PC-3 (cell line): ENCODE results near the gene PACSIN1. TPM values are rescaled to one million over a fixed set of nuclear protein-coding genes. Genes with fewer than 3 reads are reported as not detected.

Experiments
- ATAC-seq: fragments of 200-7000 bp; cut with Tn5 transposase; 2 replicates; pipeline ENCODE4 v1.9.1; 2020; ENCODE audit warnings: mild to moderate bottlenecking, moderate library complexity
- BruUV-seq: library from RNA; stranded (reverse); fragments of 400-500 nt; replicated peaks from 2 replicates; lab custom pipeline; 2021; lab: Mats Ljungman, UMichigan
- CTCF ChIA-PET: fragments of 300-600 bp; sonication (Branson Sonifier 250); formaldehyde crosslinking; loops from one replicate; lab custom pipeline; 2022; ENCODE audit warnings: antibody characterized with exemption; lab: Charles Lee
- POLR2A ChIA-PET: fragments of 300-600 bp; sonication (Branson Sonifier 250); formaldehyde crosslinking; loops from one replicate; lab custom pipeline; 2022; ENCODE audit warnings: antibody characterized with exemption; ENCODE audit not compliant: unreplicated experiment; lab: Charles Lee
- DNase-seq: peaks from one replicate; pipeline ENCODE4 v3.0.0-alpha.2; 2015
- H2AFZ ChIP-seq: fragments of 300-600 bp; sonication (generic); 2 replicates; pipeline ENCODE4 v1.6.0; 2016; ENCODE audit warnings: antibody characterized with exemption, low read length
- H3F3A ChIP-seq: fragments of 300-600 bp; sonication (generic); one replicate; pipeline ENCODE4 v1.6.0; 2017; ENCODE audit warnings: antibody characterized with exemption, low read length, control low read depth, mild to moderate bottlenecking; ENCODE audit not compliant: unreplicated experiment
- H3K27ac ChIP-seq: fragments of 300-600 bp; sonication (generic); 2 replicates; pipeline ENCODE4 v1.5.1; 2016; ENCODE audit warnings: mild to moderate bottlenecking, low read length
- H3K27me3 ChIP-seq: fragments of 300-600 bp; sonication (generic); 2 replicates; pipeline ENCODE4 v1.6.1; 2016; ENCODE audit warnings: low read length, mixed read lengths
- H3K36me3 ChIP-seq: fragments of 300-600 bp; sonication (generic); 2 replicates; pipeline ENCODE4 v1.6.1; 2016; ENCODE audit warnings: low read depth, mixed run types, low read length, mixed read lengths
- H3K4me1 ChIP-seq: fragments of 300-600 bp; sonication (generic); 2 replicates; pipeline ENCODE4 v1.5.1; 2016; ENCODE audit warnings: low read length; ENCODE audit not compliant: insufficient read depth
- H3K4me2 ChIP-seq: fragments of 300-600 bp; sonication (generic); 2 replicates; pipeline ENCODE4 v1.6.0; 2016; ENCODE audit warnings: low read length
- H3K4me3 ChIP-seq: fragments of 300-600 bp; sonication (generic); 2 replicates; pipeline ENCODE4 v1.5.1; 2016; ENCODE audit warnings: mild to moderate bottlenecking, low read length, mixed read lengths
- H3K79me2 ChIP-seq: fragments of 300-600 bp; sonication (generic); 2 replicates; pipeline ENCODE4 v1.6.1; 2017; ENCODE audit warnings: low read length, mixed read lengths
- H3K9ac ChIP-seq: fragments of 300-600 bp; sonication (generic); 2 replicates; pipeline ENCODE4 v1.6.0; 2016; ENCODE audit warnings: mild to moderate bottlenecking, low read length
- H3K9me2 ChIP-seq: fragments of 300-600 bp; sonication (generic); replicated peaks from 2 replicates; pipeline ENCODE4 v1.6.1; 2016; ENCODE audit warnings: mixed run types, low read length, mixed read lengths
- H3K9me3 ChIP-seq: fragments of 300-600 bp; sonication (generic); 2 replicates; pipeline ENCODE4 v1.6.1; 2016; ENCODE audit warnings: low read length, mixed read lengths
- H4K20me1 ChIP-seq: fragments of 300-600 bp; sonication (generic); 2 replicates; pipeline ENCODE4 v1.6.1; 2016; ENCODE audit warnings: low read length, mixed read lengths
- EZH2 ChIP-seq: fragments of 300-600 bp; sonication (generic); IDR thresholded peaks from one replicate; pipeline ENCODE4 v1.6.1; 2017; ENCODE audit warnings: antibody characterized with exemption, mild to moderate bottlenecking, low read length; ENCODE audit not compliant: unreplicated experiment
- EZH2phosphoT487 ChIP-seq: fragments of 300-600 bp; sonication (generic); IDR thresholded peaks from 2 replicates; pipeline ENCODE4 v1.6.1; 2018; ENCODE audit warnings: mild to moderate bottlenecking, antibody characterized with exemption, low read length, borderline replicate concordance
- intact Hi-C: fragments of 100-400 bp; cut with micrococcal nuclease; formaldehyde crosslinking; loops from 2 replicates; pipeline ENCODE4 v1.9.0; 2023
- total RNA-seq: library from RNA; depleted of rRNA; stranded (reverse); fragments of >200 nt; gene quantifications from 2 replicates; pipeline ENCODE4 v1.2.3, GENCODE V29; 2014
- TF ChIP-seq, protein P1 (sequence below): fragments of 300-600 bp; sonication (generic); conservative IDR thresholded peaks from 2 replicates; pipeline ENCODE4 v1.5.1; 2017; ENCODE audit warnings: antibody characterized with exemption, low read depth, mild to moderate bottlenecking, low read length

The PACSIN1 gene
- total RNA-seq, 1 experiment from 2014 or later = 2.3 TPM

DNA sequence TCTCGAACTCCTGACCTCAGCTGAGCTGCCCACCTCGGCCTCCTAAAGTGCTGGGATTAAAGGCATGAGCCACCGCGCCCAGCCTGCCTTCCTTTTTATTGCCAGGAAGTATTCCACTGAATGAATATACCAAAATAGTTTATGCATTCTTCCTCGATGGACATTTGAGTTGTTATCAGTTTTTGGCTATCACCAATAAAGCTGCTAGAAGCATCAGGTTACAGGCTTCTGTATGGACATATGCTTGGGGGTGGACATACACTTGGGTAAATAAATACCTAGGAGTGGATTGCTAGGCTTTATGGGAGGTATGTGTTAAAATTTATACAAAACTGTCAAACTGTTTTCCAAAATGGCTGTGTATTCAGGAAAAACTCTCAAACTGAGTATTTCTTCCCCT is 30.0 kb upstream of the PACSIN1 start:
- no TSS peak for BruUV-seq
- H3F3A ChIP-seq = no peaks in the 10 kb centered on the region
- H3K9me3 ChIP-seq = 0 out of 2 replicates have a peak, but pooled peaks cover under 1% of the 10 kb centered on the region
- no peak overlapping the region for H3K27ac ChIP-seq
- H3K9ac ChIP-seq = no peak overlapping the region
- H3K9me2 ChIP-seq = no peaks in the 10 kb centered on the region
- H4K20me1 ChIP-seq = no peaks in the 10 kb centered on the region
- ChIA-PET POLR2A (no interaction called here), CTCF (no interaction called here)
- no peak for DNase-seq
- no peak for ATAC-seq
- H3K79me2 ChIP-seq = no peaks in the 10 kb centered on the region
- intact Hi-C loops = no loop called here
- H3K4me1 ChIP-seq = no peaks in the 10 kb centered on the region
- no peaks in the 10 kb centered on the region for H3K36me3 ChIP-seq
- H2AFZ ChIP-seq = no peak overlapping the region
- H3K27me3 ChIP-seq = no peaks in the 10 kb centered on the region
- TF ChIP-seq EZH2 (no peak), EZH2phosphoT487 (no peak)
- TF ChIP-seq, protein P1, sequence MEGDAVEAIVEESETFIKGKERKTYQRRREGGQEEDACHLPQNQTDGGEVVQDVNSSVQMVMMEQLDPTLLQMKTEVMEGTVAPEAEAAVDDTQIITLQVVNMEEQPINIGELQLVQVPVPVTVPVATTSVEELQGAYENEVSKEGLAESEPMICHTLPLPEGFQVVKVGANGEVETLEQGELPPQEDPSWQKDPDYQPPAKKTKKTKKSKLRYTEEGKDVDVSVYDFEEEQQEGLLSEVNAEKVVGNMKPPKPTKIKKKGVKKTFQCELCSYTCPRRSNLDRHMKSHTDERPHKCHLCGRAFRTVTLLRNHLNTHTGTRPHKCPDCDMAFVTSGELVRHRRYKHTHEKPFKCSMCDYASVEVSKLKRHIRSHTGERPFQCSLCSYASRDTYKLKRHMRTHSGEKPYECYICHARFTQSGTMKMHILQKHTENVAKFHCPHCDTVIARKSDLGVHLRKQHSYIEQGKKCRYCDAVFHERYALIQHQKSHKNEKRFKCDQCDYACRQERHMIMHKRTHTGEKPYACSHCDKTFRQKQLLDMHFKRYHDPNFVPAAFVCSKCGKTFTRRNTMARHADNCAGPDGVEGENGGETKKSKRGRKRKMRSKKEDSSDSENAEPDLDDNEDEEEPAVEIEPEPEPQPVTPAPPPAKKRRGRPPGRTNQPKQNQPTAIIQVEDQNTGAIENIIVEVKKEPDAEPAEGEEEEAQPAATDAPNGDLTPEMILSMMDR = no peak
- H3K4me3 ChIP-seq = no peak overlapping the region
- no peak overlapping the region for H3K4me2 ChIP-seq

- Histone ChIP-seq H4K20me1 (no peaks in the 10 kb centered on the region), H2AFZ (no peak overlapping the region), H3K4me1 (no peaks in the 10 kb centered on the region), H3K27me3 (no peaks in the 10 kb centered on the region), H3K36me3 (no peaks in the 10 kb centered on the region), H3K9ac (no peak overlapping the region), H3K79me2 (no peaks in the 10 kb centered on the region), H3K4me3 (no peak overlapping the region), H3K27ac (no peak overlapping the region), H3K9me3 (no peaks in the 10 kb centered on the region), H3K9me2 (no peaks in the 10 kb centered on the region), H3F3A (no peaks in the 10 kb centered on the region), H3K4me2 (no peak overlapping the region)
- CTCF ChIA-PET = no interaction called here
- TF ChIP-seq EZH2 (no peak), EZH2phosphoT487 (no peak)
- TF ChIP-seq, protein P1 = no peak
- intact Hi-C loops = no loop called here
- no peak for ATAC-seq
- no peak for DNase-seq
- POLR2A ChIA-PET = no interaction called here
- no TSS peak for BruUV-seq
Measured at GRCh38 chr6:34436803-34437643, 28.9 kb upstream of the PACSIN1 start.

GRCh38 chr6:34437644-34437970 is 28.3 kb upstream of the PACSIN1 start:
- no peak for DNase-seq
- H3K9ac ChIP-seq = no peak overlapping the region
- H3K4me1 ChIP-seq = no peaks in the 10 kb centered on the region
- intact Hi-C loops = no loop called here
- H3F3A ChIP-seq = no peaks in the 10 kb centered on the region
- no peak overlapping the region for H3K4me2 ChIP-seq
- TF ChIP-seq, protein P1 = no peak
- TF ChIP-seq EZH2 (no peak), EZH2phosphoT487 (no peak)
- ChIA-PET POLR2A (no interaction called here), CTCF (no interaction called here)
- no peaks in the 10 kb centered on the region for H3K79me2 ChIP-seq
- H4K20me1 ChIP-seq = no peaks in the 10 kb centered on the region
- no peak for ATAC-seq
- no peaks in the 10 kb centered on the region for H3K27me3 ChIP-seq
- H3K36me3 ChIP-seq = no peaks in the 10 kb centered on the region
- no peaks in the 10 kb centered on the region for H3K9me2 ChIP-seq
- H3K27ac ChIP-seq = no peak overlapping the region
- H2AFZ ChIP-seq = no peak overlapping the region
- H3K9me3 ChIP-seq = no peaks in the 10 kb centered on the region
- H3K4me3 ChIP-seq = no peak overlapping the region
- no TSS peak for BruUV-seq
